Sigmoid colon (tissue), 4 donors: Measurements from ENCODE around the gene TYMP.

ENCODE experiments used
- POLR2A ChIP-seq, 2 donors: fragments of 450-650 bp; IDR thresholded peaks; one replicate each; pipeline ENCODE4 v1.6.1; 2016; ENCODE audit warnings: antibody characterized with exemption in 2 of 2, mild to moderate bottlenecking in 2 of 2, moderate library complexity in 2 of 2
- POLR2AphosphoS5 ChIP-seq, 4 donors: sonication (generic); formaldehyde crosslinking; IDR thresholded peaks; one replicate each; pipeline ENCODE4 v1.6.1; 2017; ENCODE audit warnings: antibody characterized with exemption in 4 of 4
- TF ChIP-seq, protein P1 (sequence below), 4 experiments: fragments of 450-650 bp in 3 of 4; fragments of 200-600 bp in 1 of 4; IDR thresholded peaks; one replicate each; pipeline ENCODE4 v1.5.1; 2016 to 2019; ENCODE audit warnings: antibody characterized with exemption in 4 of 4, mild to moderate bottlenecking in 3 of 4, moderate library complexity in 2 of 4

DNA sequence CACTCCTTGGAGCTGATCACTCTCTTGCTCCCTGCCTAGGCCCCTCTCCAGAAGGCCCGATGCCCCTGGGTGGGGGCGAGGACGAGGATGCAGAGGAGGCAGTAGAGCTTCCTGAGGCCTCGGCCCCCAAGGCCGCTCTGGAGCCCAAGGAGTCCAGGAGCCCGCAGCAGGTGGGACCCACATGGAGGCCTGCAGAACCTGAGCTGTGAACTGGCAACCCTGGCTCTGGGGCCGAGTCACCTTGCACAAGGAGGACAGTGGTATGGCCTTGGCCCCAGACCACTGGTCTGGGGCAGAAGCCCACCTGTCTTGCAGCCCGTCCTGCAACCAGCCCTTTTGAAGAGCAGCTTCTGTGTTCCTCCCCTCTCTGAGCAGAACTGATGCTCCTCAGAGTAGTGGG is 10.7 kb downstream of the TYMP start:
- TF ChIP-seq, protein P1, sequence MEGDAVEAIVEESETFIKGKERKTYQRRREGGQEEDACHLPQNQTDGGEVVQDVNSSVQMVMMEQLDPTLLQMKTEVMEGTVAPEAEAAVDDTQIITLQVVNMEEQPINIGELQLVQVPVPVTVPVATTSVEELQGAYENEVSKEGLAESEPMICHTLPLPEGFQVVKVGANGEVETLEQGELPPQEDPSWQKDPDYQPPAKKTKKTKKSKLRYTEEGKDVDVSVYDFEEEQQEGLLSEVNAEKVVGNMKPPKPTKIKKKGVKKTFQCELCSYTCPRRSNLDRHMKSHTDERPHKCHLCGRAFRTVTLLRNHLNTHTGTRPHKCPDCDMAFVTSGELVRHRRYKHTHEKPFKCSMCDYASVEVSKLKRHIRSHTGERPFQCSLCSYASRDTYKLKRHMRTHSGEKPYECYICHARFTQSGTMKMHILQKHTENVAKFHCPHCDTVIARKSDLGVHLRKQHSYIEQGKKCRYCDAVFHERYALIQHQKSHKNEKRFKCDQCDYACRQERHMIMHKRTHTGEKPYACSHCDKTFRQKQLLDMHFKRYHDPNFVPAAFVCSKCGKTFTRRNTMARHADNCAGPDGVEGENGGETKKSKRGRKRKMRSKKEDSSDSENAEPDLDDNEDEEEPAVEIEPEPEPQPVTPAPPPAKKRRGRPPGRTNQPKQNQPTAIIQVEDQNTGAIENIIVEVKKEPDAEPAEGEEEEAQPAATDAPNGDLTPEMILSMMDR (IDR thresholded peaks at IDR 0.05), result no peak
- TF ChIP-seq POLR2A (IDR thresholded peaks at IDR 0.05), result no peak
- no peak for TF ChIP-seq POLR2AphosphoS5 (IDR thresholded peaks at IDR 0.05)
